AG20443 (cell line): ENCODE results near the gene RFX2.

Experiments used
- DNase-seq: peaks from one replicate; pipeline ENCODE4 v3.0.0; 2012; ENCODE audit warnings: low spot score, mixed read lengths

The RFX2 gene

GRCh38 chr19:5955636-5955935 is 154.7 kb downstream of the RFX2 start:
- peak; percentile 49 for DNase-seq

GRCh38 chr19:5954293-5954692 is 156.0 kb downstream of the RFX2 start:
- DNase-seq: peak; percentile 61

GRCh38 chr19:5953680-5954213 is 156.6 kb downstream of the RFX2 start:
- DNase-seq: peak; percentile 61

GRCh38 chr19:5953030-5953589 is 157.2 kb downstream of the RFX2 start:
- DNase-seq: no peak

- no peak for DNase-seq
Observed at GRCh38 chr19:5952193-5953029, 157.9 kb downstream of the RFX2 start.

GRCh38 chr19:5951338-5951861 is 158.9 kb downstream of the RFX2 start:
- DNase-seq: no peak

- no peak for DNase-seq
Observed at GRCh38 chr19:5950741-5951140, 159.6 kb downstream of the RFX2 start.

DNA sequence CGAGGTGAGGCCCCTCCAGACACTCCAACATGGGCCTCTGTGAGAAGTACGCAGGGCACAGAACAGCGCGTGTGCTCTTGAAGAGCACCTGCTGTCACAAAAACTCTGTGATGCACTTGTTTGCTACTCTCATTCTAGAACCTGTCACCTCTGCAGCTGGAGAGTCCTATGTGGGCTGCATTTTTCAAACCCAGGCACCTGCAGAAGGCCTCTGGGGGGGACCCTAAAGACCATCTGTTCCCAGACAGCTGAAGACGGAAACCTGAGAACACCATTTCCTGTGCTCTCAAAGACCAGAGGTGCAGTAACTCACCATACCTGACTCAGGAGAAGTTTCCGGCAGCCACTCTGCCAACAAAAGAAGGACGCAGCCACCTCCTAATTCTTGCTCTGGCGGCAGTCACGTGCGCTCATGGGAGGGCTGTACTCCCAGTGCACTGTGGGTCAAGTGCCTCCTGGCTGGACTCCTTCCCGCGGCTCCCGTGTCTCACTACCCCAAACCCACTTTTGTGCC is 160.5 kb downstream of the RFX2 start:
- DNase-seq: no peak

DNA sequence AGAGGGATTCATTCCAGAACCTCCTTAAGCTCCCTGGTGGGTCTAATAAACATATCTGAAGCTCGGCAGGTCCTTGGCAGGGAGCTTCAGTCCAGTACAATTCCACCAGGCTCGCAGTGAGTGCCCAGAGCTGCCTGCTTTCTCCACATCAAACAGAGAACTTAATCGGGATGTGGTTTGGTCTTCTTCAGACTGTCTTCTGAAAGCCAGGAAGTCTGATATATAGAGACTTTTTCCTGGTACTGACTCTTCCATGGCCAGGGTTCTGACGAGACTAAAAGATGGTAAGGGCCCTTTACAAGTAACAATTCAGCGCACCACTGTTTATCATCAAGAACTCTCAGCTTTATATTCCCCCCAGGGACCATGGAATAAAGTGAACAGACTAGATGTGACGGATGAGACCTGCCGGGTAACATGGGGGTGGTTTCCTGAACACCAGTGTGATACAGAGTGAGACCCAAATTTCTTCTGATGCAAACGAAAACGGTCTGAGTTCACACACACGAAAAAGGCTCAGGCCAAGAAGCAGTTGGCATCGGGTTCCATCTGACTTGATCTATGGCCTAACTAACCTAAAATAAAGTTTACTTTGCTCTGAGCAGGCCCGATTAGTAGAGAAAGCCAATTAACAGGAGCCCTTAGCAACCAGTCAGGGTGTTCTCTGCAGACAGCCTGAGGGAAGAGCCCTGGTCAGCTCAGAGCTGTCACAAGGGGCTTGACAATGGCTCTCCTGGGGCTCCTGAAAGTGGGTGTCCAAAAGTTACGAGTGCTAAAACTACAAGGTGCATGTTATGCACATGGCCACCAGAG is 161.3 kb downstream of the RFX2 start:
- no peak for DNase-seq

GRCh38 chr19:5947435-5947834 is 162.9 kb downstream of the RFX2 start:
- DNase-seq: peak; percentile 68

DNA sequence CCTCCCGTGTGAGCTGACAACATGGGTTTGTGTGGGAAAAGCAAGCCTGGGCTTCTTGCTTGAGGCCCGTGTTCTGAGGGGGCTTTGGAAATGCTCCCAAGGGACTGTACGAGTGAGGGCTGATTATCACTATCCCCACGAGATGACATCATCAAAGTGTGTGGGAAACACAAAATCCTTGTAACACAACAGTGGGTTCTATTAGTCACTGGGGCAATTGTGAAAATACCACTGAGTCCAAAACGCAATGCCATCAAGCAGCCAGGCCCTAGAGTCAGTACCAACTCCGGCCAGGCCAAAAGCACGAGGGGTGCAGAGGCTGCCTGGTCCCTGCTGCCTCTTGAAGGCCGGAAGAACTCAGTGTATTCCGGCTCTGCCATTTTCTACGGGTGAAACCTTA is 166.7 kb downstream of the RFX2 start:
- no peak for DNase-seq
